HepG2 (cell line): Measurements from ENCODE around the gene AKR7A2. TPM values are rescaled to one million over a fixed set of nuclear protein-coding genes. Genes with fewer than 3 reads are reported as not detected.

ENCODE experiments used
- ATAC-seq: fragments of 200-7000 bp; cut with Tn5 transposase; 3 replicates; pipeline ENCODE4 v1.9.1; 2020; ENCODE audit warnings: mild to moderate bottlenecking, moderate library complexity
- BruUV-seq: library from RNA; stranded (reverse); fragments of 400-500 nt; replicated peaks from 2 replicates; lab custom pipeline; 2021; lab: Mats Ljungman, UMichigan
- CTCF ChIA-PET: fragments of 300-600 bp; formaldehyde crosslinking; extraction: SDS; loops from one replicate; lab custom pipeline; 2021; ENCODE audit warnings: low total read pairs, inconsistent platforms, low intra/inter-chr PET ratio; lab: Yijun Ruan, JAX
- POLR2A ChIA-PET: fragments of 350-600 bp; sonication (Branson Sonifier 250); formaldehyde crosslinking; loops from one replicate; lab custom pipeline; 2020; ENCODE audit warnings: antibody characterized with exemption, inconsistent platforms; lab: Yijun Ruan, JAX
- DNase-seq: peaks from one replicate; pipeline ENCODE4 v3.0.0-alpha.2; 2015; ENCODE audit warnings: low spot score
- FAIRE-seq: peaks from 3 replicates; lab custom pipeline; 2011; peaks lifted over from hg19 to GRCh38; lab: Jason Lieb, UNC
- H2AFZ ChIP-seq: one replicate; pipeline ENCODE4 v1.6.1; 2011; ENCODE audit warnings: low read length, inconsistent platforms
- H3K27ac ChIP-seq: fragments of 300-600 bp; 3 replicates; pipeline ENCODE4 v1.8.0; 2011; ENCODE audit warnings: mixed run types, mild to moderate bottlenecking, mixed read lengths, low read length, inconsistent platforms; ENCODE audit not compliant: insufficient read depth; ENCODE audit errors: extremely low read length
- H3K27me3 ChIP-seq, 2 experiments: fragments of 200-600 bp in 1 of 2; 2 replicates in 1 of 2; 3 replicates in 1 of 2; pipeline versions ENCODE4 v1.6.0 to v1.8.0; 2011; ENCODE audit warnings: low read length in 2 of 2, mild to moderate bottlenecking in 2 of 2, moderate library complexity in 2 of 2, inconsistent platforms in 1 of 2; ENCODE audit not compliant: insufficient read depth in 2 of 2, control insufficient read depth in 1 of 2
- H3K36me3 ChIP-seq, 2 experiments: fragments of 200-600 bp in 1 of 2; replicated peaks in 1 of 2; 2 replicates in 1 of 2; 3 replicates in 1 of 2; pipeline versions ENCODE4 v1.5.1 to v1.8.0; 2011; ENCODE audit warnings: low read length in 2 of 2, inconsistent platforms in 1 of 2; ENCODE audit not compliant: insufficient read depth in 2 of 2, control insufficient read depth in 1 of 2
- H3K4me1 ChIP-seq: 2 replicates; pipeline ENCODE4 v1.5.1; 2012; ENCODE audit warnings: low read length, inconsistent platforms; ENCODE audit not compliant: insufficient read depth
- H3K4me2 ChIP-seq: 2 replicates; pipeline ENCODE4 v1.6.0; 2011; ENCODE audit warnings: low read depth, low read length, inconsistent platforms
- H3K4me3 ChIP-seq, 3 experiments: fragments of 200-600 bp in 1 of 3; sonication (generic), shearing (Covaris generic) in 1 of 3; replicated peaks in 1 of 3; 2 replicates each; pipeline ENCODE4 v1.5.1; 2011 to 2016; ENCODE audit warnings: low read length in 3 of 3, inconsistent platforms in 2 of 3, low read depth in 2 of 3, mild to moderate bottlenecking in 2 of 3, control low read depth in 1 of 3, mixed read lengths in 1 of 3; ENCODE audit not compliant: insufficient read depth in 1 of 3
- H3K79me2 ChIP-seq: one replicate; pipeline ENCODE4 v1.6.1; 2011; ENCODE audit warnings: low read length, inconsistent platforms; ENCODE audit not compliant: insufficient read depth
- H3K9ac ChIP-seq: 2 replicates; pipeline ENCODE4 v1.6.0; 2011; ENCODE audit warnings: mild to moderate bottlenecking, low read depth, low read length, inconsistent platforms; ENCODE audit not compliant: insufficient read depth
- H3K9me3 ChIP-seq: 2 replicates; pipeline ENCODE4 v1.5.1; 2012; ENCODE audit warnings: mild to moderate bottlenecking, low read length
- H4K20me1 ChIP-seq: 2 replicates; pipeline ENCODE4 v1.6.0; 2011; ENCODE audit warnings: inconsistent platforms, mild to moderate bottlenecking, low read length, moderate library complexity; ENCODE audit not compliant: insufficient read depth
- ARNT ChIP-seq: fragments of 450-650 bp; IDR thresholded peaks from 2 replicates; pipeline ENCODE4 v1.6.1; 2017
- BRD4 ChIP-seq: sonication (generic); formaldehyde crosslinking; IDR thresholded peaks from 2 replicates; pipeline ENCODE4 v1.4.0; 2020; ENCODE audit warnings: missing genetic modification reagents
- CHD2 ChIP-seq: IDR thresholded peaks from 2 replicates; pipeline ENCODE4 v1.6.1; 2011; ENCODE audit warnings: low read depth, low read length, improper control_type of control experiment
- DMTF1 ChIP-seq: sonication (generic); formaldehyde crosslinking; IDR thresholded peaks from 2 replicates; pipeline ENCODE4 v1.4.0; 2020; ENCODE audit warnings: mild to moderate bottlenecking, missing genetic modification reagents
- HOXA9 ChIP-seq: sonication (generic); formaldehyde crosslinking; IDR thresholded peaks from 2 replicates; pipeline ENCODE4 v1.8.1; 2022; ENCODE audit warnings: missing genetic modification reagents, mild to moderate bottlenecking, moderate library complexity, borderline replicate concordance
- KDM3A ChIP-seq: IDR thresholded peaks from 2 replicates; pipeline ENCODE4 v1.6.1; 2018; ENCODE audit warnings: low read depth, missing compliant biosample characterization
- KMT2B ChIP-seq: IDR thresholded peaks from 2 replicates; pipeline ENCODE4 v1.6.1; 2016; ENCODE audit warnings: missing genetic modification reagents, missing compliant biosample characterization
- MAX ChIP-seq: IDR thresholded peaks from 2 replicates; pipeline ENCODE4 v1.6.1; 2012; ENCODE audit warnings: inconsistent platforms
- MED13 ChIP-seq: sonication (generic); formaldehyde crosslinking; IDR thresholded peaks from 2 replicates; pipeline ENCODE4 v1.5.0; 2020; ENCODE audit warnings: missing genetic modification reagents
- MIER3 ChIP-seq: IDR thresholded peaks from 2 replicates; pipeline ENCODE4 v1.6.1; 2016; ENCODE audit warnings: missing compliant biosample characterization, borderline replicate concordance
- NCOA1 ChIP-seq: sonication (generic); formaldehyde crosslinking; IDR thresholded peaks from 2 replicates; pipeline ENCODE4 v1.9.0; 2021; ENCODE audit warnings: missing genetic modification reagents
- RFX3 ChIP-seq: IDR thresholded peaks from 2 replicates; pipeline ENCODE4 v1.6.1; 2016; ENCODE audit warnings: missing biosample characterization, missing genetic modification reagents
- ZNF350 ChIP-seq: sonication (generic); formaldehyde crosslinking; IDR thresholded peaks from 2 replicates; pipeline ENCODE4 v1.4.0; 2020; ENCODE audit warnings: mild to moderate bottlenecking, low read depth, missing genetic modification reagents, borderline replicate concordance
- ZNF367 ChIP-seq: sonication (generic); formaldehyde crosslinking; IDR thresholded peaks from 2 replicates; pipeline ENCODE4 v1.4.0; 2020; ENCODE audit warnings: missing genetic modification reagents, borderline replicate concordance
- ZNF703 ChIP-seq: sonication (generic); formaldehyde crosslinking; IDR thresholded peaks from 2 replicates; pipeline ENCODE4 v1.5.1; 2020; ENCODE audit warnings: missing genetic modification reagents, mild to moderate bottlenecking, moderate library complexity, borderline replicate concordance
- ZNF792 ChIP-seq: IDR thresholded peaks from 2 replicates; pipeline ENCODE4 v1.6.1; 2016
- WGBS: methylation state at CpG from one replicate; pipeline ENCODE4 v1.1.6; 2017; ENCODE audit warnings: low lambda C conversion rate; 5-methylcytosine and 5-hydroxymethylcytosine counted together
- in situ Hi-C: cut with HindIII; loops from 2 replicates; pipeline ENCODE4 v1.10.0; 2017; ENCODE audit warnings: low pct_unique_long_range_greater_than_20kb; ENCODE audit not compliant: extremely low pct_ligation_motif_present
- intact Hi-C: fragments of 100-400 bp; cut with micrococcal nuclease; formaldehyde crosslinking; loops from one replicate; pipeline ENCODE4 v1.10.0; 2022; ENCODE audit not compliant: unreplicated experiment
- polyA plus RNA-seq, 8 experiments: library from polyadenylated mRNA; depleted of rRNA in 3 of 8; stranded (reverse) in 7 of 8; unstranded in 1 of 8; fragments of >200 nt; fragmentation: Illumina TruSeq in 4 of 8; extraction: Trizol in 4 of 8; gene quantifications; 2 replicates each; pipeline versions ENCODE4 v1.2.1 to v1.2.3, GENCODE V29; 2011 to 2016; ENCODE audit warnings: low read depth in 4 of 8, missing spikeins in 1 of 8, mixed read lengths in 1 of 8; ENCODE audit not compliant: insufficient read depth in 1 of 8
- total RNA-seq, 5 experiments: library from RNA; depleted of rRNA; stranded (reverse); fragments of >200 nt; fragmentation: Illumina TruSeq; extraction: Trizol; gene quantifications; 2 replicates each; pipeline ENCODE4 v1.2.3, GENCODE V29; 2016; ENCODE audit warnings: low read depth in 1 of 5

The AKR7A2 gene
- total and polyA plus RNA-seq, 2 of the 13 experiments (the other 11 are each of a cell fraction or from before 2014, with no cell fraction given) = 45.2 to 75.6 TPM

GRCh38 chr1:19347533-19348172, 35.7 kb upstream of the AKR7A2 start:
- Histone ChIP-seq H3K36me3 (peaks cover 28 to 50% of the 10 kb centered on the region in 2 experiments; a peak in 4 of 5 replicates), H3K4me3 (no peak overlapping the region), H3K4me2 (no peak overlapping the region), H3K4me1 (no peaks in the 10 kb centered on the region), H2AFZ (no peak overlapping the region), H3K27me3 (no peaks in the 10 kb centered on the region), H3K27ac (no peak overlapping the region), H4K20me1 (no peaks in the 10 kb centered on the region), H3K9me3 (no peaks in the 10 kb centered on the region), H3K9ac (no peak overlapping the region), H3K79me2 (no peaks in the 10 kb centered on the region)
- ChIA-PET POLR2A (no interaction called here), CTCF (no interaction called here)
- WGBS = 93% methylated on average over 14 of the region's 14 CpGs
- no TSS peak for BruUV-seq
- FAIRE-seq (no peak), ATAC-seq (no peak), DNase-seq (no peak)
- TF ChIP-seq KDM3A (CRISPR knock-in tag) (no peak), ZNF703 (no peak), HOXA9 (CRISPR knock-in tag) (no peak), BRD4 (CRISPR knock-in tag) (no peak), RFX3 (CRISPR knock-in tag) (no peak), NCOA1 (no peak), DMTF1 (no peak), CHD2 (no peak), MED13 (no peak), ZNF367 (CRISPR knock-in tag) (no peak), KMT2B (CRISPR knock-in tag) (no peak), MAX (no peak), ARNT (no peak), MIER3 (CRISPR knock-in tag) (no peak), ZNF792 (CRISPR knock-in tag) (no peak), ZNF350 (CRISPR knock-in tag) (no peak)
- intact Hi-C loops = no loop called here
- in situ Hi-C loops = no loop called here
